GM18858 (cell line): Measurements from ENCODE around the gene CALD1.

Source experiments
- ATAC-seq: cut with Tn5 transposase; IDR thresholded peaks from one replicate; pipeline ENCODE4 v1.9.1; 2021; ENCODE audit not compliant: unreplicated experiment

CALD1 gene

DNA sequence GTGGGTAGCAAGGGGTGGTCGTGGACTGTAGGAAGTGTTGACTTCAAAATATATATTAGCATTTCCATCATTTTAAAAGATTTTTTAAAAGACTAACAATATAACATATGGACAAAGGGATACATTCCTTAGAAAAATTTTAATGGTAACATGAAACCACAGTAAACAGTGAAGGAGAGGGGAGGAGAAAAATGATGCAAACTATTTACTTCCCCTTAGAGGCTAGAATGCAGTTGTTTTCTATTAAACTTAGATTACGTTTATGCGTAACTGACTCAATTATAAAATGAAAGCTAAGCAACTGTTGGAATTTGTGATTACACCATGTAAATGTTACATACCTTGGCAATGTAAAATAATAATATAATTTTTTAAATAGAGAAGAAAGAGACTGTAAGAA, 41.3 kb downstream of the CALD1 start:
- no peak for ATAC-seq

DNA sequence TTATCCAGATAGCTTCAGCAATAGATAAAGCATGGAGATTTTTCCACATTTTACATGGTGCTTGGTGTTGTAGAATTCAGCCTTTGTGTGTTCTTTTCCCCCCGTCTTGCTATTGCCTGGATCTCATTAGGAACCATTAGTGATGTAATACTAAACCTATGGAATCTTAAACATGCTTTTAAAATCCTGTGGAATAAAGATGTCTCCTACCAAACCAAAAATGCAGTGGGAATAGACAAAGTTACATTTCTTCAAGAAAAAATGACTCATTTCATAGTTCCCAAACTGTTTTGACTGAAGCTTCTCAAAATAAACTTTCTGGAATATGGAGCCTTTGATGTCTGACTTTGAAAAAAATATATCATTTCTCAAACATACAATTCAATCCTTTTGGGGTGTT, 44.0 kb downstream of the CALD1 start:
- no peak for ATAC-seq

DNA sequence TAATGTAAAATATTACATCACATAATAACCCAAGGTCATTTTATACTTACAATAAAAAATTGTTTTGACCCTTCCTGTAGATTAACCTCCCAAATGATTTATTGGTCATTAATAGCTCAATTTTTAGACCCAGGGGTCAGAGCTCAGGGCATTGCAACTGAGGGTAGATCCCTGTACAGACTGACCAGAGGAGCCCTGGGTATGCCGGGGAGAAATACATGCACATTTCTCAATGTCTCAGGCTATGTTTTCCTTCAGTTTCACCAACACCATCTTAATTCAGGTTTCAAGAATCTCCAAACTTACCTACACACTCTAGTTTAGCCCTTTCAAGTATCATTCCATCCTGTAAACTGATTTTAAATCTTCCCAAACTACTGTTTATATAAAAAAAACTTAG, 46.2 kb downstream of the CALD1 start:
- no peak for ATAC-seq

DNA sequence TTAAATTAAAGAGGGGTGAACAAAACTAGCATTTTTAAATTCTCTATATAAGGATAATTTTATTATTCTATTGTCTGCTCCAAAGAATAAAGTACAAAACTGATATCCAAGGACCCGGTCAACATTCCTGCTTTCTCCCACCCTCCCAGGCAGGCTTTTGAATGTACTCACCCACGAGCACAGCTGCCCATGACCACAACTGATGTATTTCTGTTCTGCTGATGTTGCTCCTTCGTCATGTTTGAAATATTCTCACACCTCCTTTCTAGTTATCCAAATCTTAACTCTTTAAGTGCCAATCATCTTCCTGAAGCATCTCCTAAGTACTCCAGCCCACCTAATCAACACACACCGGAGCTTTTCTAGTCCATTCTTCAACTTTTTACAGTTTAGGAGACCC, 46.7 kb downstream of the CALD1 start:
- no peak for ATAC-seq

DNA sequence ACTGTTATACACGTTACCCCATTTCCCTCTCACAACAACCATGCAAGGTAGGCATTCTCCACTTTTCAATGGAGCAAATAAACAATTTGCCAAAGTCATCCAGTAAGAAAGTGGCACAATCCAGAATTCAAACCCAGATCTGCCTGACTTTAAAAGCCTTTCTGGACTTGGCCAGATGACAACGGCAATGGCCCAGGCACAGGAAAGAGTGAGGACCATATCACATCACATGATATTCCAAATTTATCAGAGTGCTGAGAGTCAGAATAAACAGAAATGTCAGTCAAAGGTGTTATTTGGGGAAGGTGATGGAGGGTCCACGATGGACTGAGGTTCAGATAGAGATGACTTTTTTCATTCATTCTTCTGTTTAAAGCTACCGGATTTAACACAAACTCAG, 48.0 kb downstream of the CALD1 start:
- no peak for ATAC-seq

DNA sequence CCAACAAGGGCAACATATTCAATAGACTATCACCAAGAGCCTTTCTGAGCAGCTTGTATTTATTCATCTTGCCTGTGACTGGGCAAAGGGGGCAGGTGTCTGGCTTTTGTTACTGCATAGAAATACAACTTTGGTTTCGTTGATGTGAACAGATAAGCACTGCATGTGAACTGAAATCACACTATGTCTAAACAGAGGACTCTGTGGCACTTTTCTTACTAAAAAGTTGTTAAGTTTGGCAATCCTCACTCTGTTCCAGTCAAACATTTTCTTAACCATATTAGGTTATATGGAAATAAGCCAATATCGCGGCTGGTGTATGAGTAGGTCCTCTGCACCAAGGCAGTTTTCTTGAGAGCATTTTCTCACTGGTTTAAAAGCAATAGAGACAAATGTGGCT, 48.5 kb downstream of the CALD1 start:
- no peak for ATAC-seq

DNA sequence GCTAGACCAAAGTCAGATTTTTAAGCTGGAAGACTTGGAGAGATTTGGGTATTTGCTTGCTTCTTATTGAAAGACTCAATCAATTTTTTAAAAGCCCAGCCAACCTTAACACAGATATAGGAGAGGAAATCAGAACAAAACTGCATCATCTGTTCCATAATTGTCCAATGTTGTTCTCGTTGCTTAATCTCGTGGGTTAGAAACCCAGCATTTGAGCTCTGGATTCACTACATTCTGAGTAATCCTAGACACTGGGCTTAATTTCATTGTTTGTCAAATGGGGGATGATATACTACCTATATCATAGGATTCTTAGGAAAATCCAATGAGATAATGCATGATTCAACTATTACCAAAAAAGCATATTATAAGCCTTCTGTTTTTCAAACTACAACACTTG, 48.9 kb downstream of the CALD1 start:
- no peak for ATAC-seq

DNA sequence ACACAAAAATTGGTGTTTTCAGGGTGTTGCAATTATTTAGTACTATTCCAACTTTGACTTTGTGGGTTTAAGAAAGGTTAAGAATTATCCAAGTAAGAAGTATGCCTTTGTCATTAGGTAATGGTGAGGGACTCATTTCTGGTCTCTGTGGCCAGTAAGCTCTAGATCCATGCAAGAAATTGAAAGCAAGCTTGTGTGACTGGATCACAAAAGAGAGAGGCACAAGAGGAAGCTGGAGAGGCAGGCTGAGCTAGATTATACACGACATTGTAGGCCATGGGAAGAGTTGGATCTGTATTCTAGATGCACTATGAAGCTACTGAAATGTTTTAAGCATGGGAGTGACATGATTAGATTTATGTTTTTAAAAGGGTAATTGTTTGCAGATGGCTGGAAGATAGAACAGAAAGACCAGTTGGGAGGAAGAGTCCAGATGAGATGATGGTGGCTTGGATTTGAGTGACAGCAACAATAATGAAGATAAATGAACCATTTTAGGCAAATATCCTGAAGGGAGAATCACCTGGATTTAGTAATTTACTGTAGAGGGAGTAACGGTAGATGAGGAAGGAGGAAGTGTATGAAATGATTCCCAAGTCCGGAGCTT, 50.0 kb downstream of the CALD1 start:
- ATAC-seq = no peak

DNA sequence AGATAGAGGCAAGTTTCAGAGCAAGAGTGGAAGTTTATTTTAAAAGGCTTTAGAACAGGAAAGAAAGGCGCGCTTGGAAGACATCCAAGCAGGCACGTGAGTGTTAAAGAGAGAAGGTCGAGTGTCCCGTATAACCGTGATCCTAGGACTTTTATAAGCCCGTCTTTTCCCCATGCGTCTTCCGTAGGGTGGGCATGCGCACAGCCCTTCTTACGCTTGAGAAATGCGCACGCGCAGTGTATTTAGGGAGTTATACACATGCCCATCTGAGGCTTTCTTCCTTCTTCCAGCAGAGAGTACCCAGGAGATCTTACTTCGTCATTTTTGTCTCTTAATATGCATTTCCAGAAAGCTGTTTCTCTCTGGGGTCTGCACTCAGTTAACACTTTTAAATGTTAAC, 52.4 kb downstream of the CALD1 start:
- ATAC-seq = no peak

DNA sequence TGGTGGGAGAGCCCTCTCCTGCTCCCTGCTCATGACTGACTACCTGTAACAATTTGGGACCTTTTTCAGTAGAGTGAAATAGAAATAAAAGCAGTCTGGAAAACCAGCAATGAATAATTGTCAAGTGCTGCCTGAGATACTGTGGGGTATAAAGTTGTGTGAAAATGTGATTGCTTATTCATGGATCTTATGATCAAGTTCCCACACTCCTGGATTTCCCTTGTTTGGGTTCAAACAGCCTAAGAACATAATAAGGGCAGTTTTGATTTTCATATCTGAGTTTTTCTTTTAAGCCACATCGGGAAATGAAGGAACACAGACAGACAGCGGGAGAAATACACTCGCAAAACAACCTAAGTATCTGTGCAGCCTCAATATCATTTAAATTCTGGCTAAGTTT, 52.9 kb downstream of the CALD1 start:
- ATAC-seq = no peak

DNA sequence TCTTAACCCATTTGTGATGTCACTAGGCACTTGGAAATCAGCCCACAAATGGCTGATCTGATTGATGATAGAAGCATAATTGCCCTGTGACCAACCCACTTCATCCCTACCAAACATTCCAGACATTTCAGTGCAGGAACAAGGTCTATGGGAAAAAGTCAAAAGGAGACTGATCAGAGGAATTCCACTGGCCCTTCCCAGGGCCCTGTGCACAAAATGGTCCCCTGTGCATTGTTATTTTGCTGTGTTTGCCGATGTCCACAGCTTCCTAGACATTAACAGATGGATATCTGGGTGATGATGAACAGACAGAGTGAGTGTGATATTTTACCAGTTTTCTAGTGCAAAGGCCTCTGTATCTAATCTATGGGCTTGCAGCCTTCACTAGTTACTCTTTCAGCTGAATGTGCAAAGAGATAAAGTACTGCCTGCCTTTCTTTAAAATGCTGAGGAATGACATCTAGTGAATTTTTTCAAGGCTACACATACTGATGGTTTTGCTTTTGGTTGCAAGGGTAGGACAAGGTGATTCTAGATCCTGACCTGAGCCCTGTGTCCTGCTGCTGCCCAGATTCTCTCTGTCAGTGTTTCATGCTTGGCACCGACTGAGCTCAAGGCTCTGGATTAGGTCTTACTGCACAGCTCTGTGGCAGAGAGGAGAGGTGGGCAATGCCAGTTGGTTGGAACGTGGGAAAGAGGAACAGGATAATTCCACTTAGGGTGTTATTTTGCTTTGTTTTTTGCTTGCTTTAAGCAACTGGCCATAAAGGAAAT, 55.4 kb downstream of the CALD1 start:
- no peak for ATAC-seq

DNA sequence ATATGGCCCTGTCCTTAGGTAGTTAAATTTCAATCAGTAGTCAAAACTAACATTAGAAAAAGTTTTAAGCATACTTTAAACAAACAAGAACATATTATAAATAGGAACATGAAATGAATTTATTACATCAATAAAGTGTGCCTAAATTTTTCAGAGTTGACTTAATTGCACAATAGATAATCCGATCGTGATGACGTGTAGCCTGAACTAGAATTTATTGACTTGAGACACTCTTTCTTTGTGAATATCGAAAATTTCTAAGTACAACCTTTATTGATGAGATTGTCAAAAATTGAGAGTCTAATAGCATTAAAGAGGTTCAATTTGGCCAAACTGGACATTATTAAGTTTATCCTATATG, 56.0 kb downstream of the CALD1 start:
- no peak for ATAC-seq

DNA sequence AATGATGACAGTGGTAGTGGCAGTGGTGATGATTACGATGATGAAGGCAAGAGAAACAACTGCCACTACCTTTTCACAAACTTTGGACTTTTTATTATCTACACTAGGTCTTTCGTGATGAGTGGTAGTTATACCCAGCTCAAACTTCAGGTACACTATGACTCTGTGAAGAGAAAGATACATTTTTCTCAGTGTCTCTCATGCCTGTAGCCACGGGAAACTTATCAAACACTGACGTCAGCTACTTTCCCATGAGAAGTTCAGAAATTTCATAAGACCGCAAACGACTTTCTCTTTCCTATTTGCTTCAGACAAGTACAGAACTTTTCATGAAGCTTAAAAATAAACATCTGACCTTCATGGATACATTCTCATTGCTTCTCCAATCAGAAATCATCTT, 57.0 kb downstream of the CALD1 start:
- no peak for ATAC-seq

DNA sequence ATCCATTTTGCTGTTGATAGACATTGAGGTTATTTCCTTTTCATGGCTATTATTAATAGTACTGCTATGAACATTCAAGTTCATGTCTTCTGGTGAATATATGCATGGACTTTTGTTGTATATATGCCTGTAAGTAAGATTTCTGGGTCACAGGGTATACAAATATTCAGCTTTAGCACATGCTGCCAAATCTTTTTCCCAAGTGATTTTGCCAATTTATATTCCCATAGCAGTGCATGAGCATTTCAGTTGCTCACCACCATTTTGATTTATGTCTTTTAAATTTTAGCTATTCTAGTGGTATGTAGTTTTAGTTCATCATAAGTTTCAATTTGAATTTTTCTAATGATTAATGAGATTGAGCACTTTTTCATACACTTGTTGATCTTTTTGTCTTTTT, 59.9 kb downstream of the CALD1 start:
- ATAC-seq = no peak

DNA sequence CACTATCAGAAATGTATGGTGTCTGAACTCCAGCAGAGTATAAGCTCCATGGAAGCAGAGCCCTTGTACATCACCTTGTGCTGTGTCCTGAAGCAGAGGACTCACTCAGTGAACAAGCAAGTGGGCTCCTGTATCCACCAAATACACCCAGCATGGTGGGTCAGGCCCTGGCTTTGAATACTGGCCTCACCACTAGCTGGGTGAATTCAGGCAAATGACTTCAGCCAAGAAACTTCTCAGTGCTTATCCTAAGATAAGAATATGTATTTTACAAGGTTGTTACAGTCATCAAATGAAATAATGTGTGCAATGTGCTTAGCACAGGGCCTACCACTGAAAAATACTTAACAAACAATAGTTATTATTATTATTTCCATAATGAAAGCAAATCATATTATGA, 62.6 kb downstream of the CALD1 start:
- ATAC-seq = no peak

DNA sequence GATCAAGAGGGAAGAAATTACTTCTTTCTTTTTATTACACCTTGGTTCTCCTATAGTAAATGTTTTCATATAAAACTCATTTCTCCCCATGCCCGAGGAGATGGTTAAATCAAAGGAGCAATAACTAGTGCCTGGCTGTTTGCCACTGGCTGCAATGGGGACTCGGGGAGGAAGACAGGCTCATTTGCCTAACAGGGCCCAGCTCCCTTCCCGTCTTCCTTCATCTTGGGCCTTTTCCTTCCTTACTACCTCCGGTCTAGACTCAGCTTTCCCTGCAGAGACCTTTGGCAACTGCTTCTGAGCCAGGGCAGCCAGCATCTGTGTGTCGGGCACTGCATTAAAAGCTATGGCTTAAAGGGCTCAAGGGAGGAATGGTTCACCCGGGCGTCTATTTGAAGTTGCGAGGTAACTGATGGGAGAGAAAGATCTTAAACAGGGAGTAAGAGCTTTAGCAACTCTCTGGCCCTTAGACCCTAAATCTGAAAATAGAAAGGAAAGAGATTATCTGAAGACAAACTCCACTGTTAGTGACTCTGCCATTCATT, 63.5 kb downstream of the CALD1 start:
- no peak for ATAC-seq

DNA sequence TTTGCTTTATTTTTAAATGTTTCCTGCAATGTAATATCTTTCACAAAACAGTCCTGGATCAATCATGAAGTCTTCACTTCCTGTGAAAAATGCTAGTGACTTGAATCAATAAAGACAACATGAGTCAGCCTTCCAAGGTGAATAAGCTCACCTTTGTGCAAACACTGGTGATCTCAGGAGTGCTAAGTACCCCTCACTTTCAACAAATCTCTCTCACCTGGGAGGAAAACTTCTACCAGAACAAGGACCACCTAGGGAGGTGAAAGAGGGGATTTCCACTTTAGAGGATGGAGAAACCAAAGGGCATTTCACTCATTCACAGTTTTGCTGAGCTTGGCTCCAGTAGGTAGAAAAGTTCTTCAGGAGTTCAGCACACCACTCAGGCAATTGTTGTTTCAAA, 64.8 kb downstream of the CALD1 start:
- no peak for ATAC-seq

DNA sequence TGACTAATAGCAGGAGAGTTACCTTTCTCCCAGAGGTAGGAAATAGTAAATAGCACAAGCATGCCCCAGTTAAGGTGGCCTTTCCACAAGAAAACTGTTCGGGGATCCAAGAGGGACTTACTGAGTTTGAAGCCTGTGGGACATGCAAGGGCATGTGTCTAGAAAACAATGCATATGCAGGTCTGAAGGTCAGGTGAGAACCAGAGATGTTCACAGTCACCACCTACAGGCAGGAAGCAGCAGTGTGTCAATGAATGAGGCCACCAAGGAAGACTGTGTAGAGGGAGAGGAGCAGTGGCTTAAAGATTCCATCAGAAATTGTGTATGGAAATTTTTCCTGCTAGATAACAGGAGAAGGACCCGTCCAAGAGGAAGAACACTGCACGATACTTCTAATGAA, 66.0 kb downstream of the CALD1 start:
- ATAC-seq = peak; percentile 66

DNA sequence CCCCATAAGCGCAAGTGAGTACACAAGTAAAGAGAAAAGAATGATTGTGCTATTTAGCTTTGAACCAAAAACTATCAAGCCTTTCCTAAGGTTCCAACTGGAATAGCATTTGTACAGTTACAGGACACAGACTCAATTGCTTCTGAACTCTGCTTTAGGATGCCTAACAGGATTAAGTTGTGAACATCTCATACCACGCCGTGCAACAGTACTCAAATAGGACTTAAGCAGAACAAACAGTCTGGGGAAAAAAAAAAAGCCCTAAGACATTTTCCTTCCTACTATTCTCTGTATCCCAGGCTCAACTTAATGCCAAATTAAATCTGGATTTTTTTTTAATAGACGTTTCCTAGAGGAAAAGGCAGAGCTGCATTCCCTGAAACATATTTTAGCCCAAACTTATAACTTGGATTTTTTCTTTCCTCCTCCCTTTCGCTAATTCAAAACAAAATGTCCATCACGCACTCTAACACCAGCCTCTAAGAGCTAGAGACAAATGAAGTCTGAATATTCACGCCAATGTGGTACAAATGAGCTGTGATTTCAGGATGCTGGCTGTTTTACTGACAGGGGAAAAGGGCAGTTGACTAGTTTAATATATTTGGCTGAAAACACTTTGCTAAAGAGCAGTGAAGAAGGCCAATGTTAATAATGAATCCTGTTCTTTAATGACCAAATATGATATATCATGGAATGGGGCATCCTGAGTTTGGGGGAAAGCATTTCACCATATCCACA, 68.6 kb downstream of the CALD1 start:
- no peak for ATAC-seq

DNA sequence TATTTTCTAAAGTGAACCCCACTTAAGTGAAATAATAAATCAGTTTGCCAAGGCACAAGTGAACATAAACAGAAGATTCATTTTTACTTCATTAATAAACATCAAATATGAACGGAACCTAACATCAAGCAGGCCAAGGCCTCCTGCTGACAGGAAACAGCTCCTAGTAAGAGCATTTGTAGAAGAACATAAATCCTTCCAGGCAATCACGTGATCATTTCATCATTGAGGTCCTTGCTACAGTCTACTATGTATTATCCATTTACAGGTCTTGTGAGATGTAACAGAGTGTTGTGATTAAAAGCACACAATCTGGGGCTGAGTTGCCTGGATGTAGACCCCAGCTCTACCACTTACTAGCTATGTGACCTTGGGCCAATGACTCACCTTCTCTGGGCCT, 70.6 kb downstream of the CALD1 start:
- ATAC-seq = no peak

DNA sequence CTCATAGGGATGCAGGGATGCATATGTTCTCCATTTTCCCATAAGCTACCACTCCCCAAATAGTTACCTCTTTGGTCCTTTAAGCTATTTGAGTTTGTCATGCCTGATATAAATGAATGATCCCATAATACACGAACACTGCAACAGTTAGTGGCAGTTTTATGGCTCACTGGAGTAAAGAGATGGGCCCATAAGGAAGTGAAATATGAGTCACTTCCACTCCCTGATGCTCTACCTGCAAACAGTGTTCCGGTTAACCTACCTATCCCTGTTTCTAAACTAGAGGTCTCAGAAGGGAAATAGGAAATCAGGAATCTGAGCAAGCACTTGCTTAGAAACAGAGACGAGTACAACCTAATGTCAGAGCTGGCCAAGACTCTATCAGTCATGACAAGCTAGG, 71.7 kb downstream of the CALD1 start:
- no peak for ATAC-seq

DNA sequence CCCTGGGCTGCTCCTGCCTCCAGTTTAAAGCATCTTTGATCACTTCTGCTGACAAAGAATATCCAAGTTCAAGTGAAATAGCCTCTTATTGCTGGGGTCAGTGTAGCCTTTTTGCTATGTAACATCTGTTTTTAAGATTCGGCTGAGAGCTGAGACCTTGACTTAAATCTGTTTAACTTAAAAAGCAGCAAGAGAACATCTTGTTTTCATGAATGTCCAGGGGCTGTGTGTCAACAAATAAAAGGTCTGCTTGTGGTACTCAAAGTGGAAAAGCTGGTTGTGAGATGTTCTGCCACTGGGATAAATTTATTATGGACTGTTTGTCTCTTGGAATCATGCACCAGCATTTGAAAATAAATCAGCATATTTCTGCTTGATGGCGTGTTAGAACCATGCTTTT, 73.2 kb downstream of the CALD1 start:
- ATAC-seq = no peak
